ENCODE measurements around the gene PALLD.
A peak's percentile ranks its signal among the peaks of the same experiment; 100 is the strongest.

PALLD gene

GRCh38 chr4:168878623-168879022 lies 381.8 kb downstream of the PALLD start:
- TF ChIP-seq MYC (IDR thresholded peaks at IDR 0.05; ENCODE audit: low read depth, low read length) (no peak), POLR2A (IDR thresholded peaks at IDR 0.05; ENCODE audit: extremely low read depth, insufficient read length) (no peak), CTCF (IDR thresholded peaks at IDR 0.05; ENCODE audit: low read depth, low read length) (no peak)
- TF ChIP-seq, protein P1, sequence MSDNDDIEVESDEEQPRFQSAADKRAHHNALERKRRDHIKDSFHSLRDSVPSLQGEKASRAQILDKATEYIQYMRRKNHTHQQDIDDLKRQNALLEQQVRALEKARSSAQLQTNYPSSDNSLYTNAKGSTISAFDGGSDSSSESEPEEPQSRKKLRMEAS (IDR thresholded peaks at IDR 0.05; ENCODE audit: low read depth, low read length), result no peak
- H3K4me3 ChIP-seq (ENCODE audit: low read depth, low read length), result no peak overlapping the region
- no peak for DNase-seq (ENCODE audit: low read depth)

- DNase-seq (ENCODE audit: low read depth), result peak; percentile 46
- TF ChIP-seq CTCF (IDR thresholded peaks at IDR 0.05; ENCODE audit: low read depth, low read length) (no peak), MYC (IDR thresholded peaks at IDR 0.05; ENCODE audit: low read depth, low read length) (no peak), POLR2A (IDR thresholded peaks at IDR 0.05; ENCODE audit: extremely low read depth, insufficient read length) (no peak)
- TF ChIP-seq, protein P1 (IDR thresholded peaks at IDR 0.05; ENCODE audit: low read depth, low read length), result no peak
- no peak overlapping the region for H3K4me3 ChIP-seq (ENCODE audit: low read depth, low read length)
Observed at GRCh38 chr4:168879188-168879587, 382.3 kb downstream of the PALLD start.

DNA sequence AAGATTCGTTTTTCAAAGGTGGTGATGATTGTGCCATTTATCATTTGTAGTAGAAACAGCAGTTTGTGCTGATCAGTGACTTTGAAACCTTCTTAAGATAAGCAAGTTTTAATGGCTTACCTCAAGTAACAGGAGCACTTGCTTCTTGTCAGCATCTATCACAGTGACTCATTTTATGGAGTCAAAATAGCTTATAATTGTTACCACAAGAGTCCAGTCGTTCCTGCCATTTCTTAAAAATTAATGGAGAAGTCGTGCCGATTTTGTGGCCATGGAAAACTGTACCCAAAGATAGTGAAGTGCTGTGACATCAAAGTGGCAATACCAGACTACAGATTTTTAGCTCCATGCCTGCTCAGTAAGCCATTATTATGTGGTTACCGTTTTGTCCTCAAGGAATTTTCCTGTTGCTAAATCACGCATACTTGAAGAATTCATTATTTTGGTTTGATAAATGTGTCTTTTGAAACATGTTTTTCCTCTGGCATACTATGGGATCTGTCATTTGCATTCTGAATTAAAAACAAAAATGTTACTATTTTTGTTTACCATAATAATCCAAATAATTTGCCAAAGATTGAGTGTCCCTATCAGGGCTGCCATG lies 383.3 kb downstream of the PALLD start:
- no peak overlapping the region for H3K4me3 ChIP-seq (ENCODE audit: low read depth, low read length)
- DNase-seq (ENCODE audit: low read depth), result no peak
- TF ChIP-seq POLR2A (IDR thresholded peaks at IDR 0.05; ENCODE audit: extremely low read depth, insufficient read length) (no peak), CTCF (IDR thresholded peaks at IDR 0.05; ENCODE audit: low read depth, low read length) (no peak), MYC (IDR thresholded peaks at IDR 0.05; ENCODE audit: low read depth, low read length) (no peak)
- TF ChIP-seq, protein P1 (IDR thresholded peaks at IDR 0.05; ENCODE audit: low read depth, low read length), result no peak

DNA sequence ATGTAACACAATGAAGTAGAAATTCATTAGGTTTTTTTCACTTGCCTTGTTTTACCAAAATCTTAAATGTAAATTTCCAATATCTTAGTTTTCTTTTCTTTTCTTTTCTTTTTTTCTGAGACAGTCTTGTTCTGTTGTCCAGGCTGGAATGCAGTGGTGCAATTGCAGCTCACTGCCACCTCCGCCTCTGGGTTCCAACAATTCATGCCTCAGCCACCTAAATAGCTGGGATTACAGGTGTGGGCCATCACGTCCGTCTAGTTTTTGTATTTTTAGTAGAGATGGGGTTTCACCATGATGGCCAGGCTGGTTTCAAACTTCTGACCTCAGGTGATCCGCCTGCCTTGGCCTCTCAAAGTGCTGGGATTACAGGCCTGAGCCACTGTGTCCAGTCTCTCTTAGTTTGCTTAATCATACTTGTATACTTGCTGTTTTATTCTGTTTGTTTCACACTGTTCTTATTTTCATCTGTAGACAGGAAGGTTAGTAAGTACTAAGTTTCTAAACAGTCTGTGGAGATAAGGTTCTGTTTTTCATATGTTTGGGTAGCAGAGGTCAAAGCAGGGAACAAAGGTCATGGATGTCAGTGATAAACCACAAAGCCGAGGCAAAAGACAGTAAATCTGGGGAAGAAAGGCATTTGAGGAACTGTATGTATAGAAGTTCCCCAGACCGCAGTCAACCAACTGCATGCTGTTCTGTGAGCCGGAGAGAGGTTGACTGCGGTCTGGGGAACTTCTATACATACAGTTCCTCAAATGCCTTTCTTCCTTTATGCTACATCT lies 384.2 kb downstream of the PALLD start:
- TF ChIP-seq POLR2A (IDR thresholded peaks at IDR 0.05; ENCODE audit: extremely low read depth, insufficient read length) (no peak), CTCF (IDR thresholded peaks at IDR 0.05; ENCODE audit: low read depth, low read length) (no peak), MYC (IDR thresholded peaks at IDR 0.05; ENCODE audit: low read depth, low read length) (no peak)
- TF ChIP-seq, protein P1 (IDR thresholded peaks at IDR 0.05; ENCODE audit: low read depth, low read length), result no peak
- peak; percentile 91 for DNase-seq (ENCODE audit: low read depth)
- no peak overlapping the region for H3K4me3 ChIP-seq (ENCODE audit: low read depth, low read length)

DNA sequence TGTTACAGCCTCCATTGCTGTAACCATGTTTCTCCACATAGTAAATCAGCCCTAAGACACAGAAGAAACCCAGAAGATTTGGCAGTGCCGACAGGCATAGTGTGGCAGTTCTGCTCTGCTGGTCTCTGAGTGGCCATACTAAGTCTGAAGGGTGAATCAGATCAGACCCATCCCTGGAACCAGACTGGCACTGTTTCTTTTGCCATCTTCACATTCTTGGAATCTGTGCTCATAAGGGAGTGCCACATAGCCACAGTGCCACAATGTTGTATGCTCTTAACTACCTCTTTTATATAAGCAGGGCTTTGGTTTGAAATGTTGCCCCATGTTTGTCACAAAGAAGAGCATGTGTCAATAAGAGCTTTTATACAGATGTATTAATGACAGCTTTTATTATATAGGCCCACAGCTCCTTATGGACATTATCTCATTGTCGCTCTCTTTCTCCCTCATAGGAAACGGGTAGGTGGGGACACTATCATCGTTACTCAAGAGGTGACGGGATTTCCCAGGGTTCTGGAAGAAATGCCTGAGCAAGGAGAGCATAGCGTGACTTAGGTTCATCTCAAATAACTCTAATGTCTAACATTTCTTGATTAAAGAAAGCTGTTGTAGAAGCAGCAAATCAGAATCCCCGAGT lies 385.0 kb downstream of the PALLD start:
- DNase-seq (ENCODE audit: low read depth), result no peak

More for the DNA sequence above, 385.0 kb downstream of the PALLD start:
- no peak for TF ChIP-seq MYC (IDR thresholded peaks at IDR 0.05; ENCODE audit: low read depth, low read length)
- no peak for TF ChIP-seq CTCF (IDR thresholded peaks at IDR 0.05; ENCODE audit: low read depth, low read length)
- no peak for TF ChIP-seq POLR2A (IDR thresholded peaks at IDR 0.05; ENCODE audit: extremely low read depth, insufficient read length)
- TF ChIP-seq, protein P1 (IDR thresholded peaks at IDR 0.05; ENCODE audit: low read depth, low read length), result no peak
- H3K4me3 ChIP-seq (ENCODE audit: low read depth, low read length), result no peak overlapping the region
